Neural progenitor cell (in vitro differentiated cells): ENCODE results near the gene NAB2. TPM values are rescaled to one million over a fixed set of nuclear protein-coding genes. Genes with fewer than 3 reads are reported as not detected.

Experiments
- DNase-seq: peaks from one replicate; pipeline ENCODE4 v3.0.0-alpha.2; 2016; ENCODE audit warnings: low spot score
- H2AFZ ChIP-seq: fragments of 200-600 bp; sonication (generic); replicated peaks from 2 replicates; pipeline ENCODE4 v1.6.1; 2016; ENCODE audit warnings: antibody characterized with exemption
- H3F3A ChIP-seq: fragments of 200-600 bp; sonication (generic); 2 replicates; pipeline ENCODE4 v1.6.1; 2016; ENCODE audit warnings: antibody characterized with exemption, low read depth
- H3K27ac ChIP-seq: fragments of 200-600 bp; sonication (generic); 2 replicates; pipeline ENCODE4 v1.5.1; 2016; ENCODE audit warnings: mild to moderate bottlenecking
- H3K27me3 ChIP-seq: fragments of 200-600 bp; sonication (generic); 2 replicates; pipeline ENCODE4 v1.6.1; 2016; ENCODE audit warnings: mild to moderate bottlenecking, moderate library complexity
- H3K36me3 ChIP-seq: fragments of 200-600 bp; sonication (generic); 2 replicates; pipeline ENCODE4 v1.5.1; 2016
- H3K4me1 ChIP-seq: fragments of 200-600 bp; sonication (generic); 2 replicates; pipeline ENCODE4 v1.6.1; 2016; ENCODE audit warnings: mixed run types
- H3K4me2 ChIP-seq: fragments of 200-600 bp; sonication (generic); 2 replicates; pipeline ENCODE4 v1.6.1; 2016
- H3K4me3 ChIP-seq: fragments of 200-600 bp; sonication (generic); 2 replicates; pipeline ENCODE4 v1.5.1; 2016
- H3K79me2 ChIP-seq: fragments of 200-600 bp; sonication (generic); 2 replicates; pipeline ENCODE4 v1.6.1; 2016; ENCODE audit warnings: low read depth
- H3K9ac ChIP-seq: fragments of 200-600 bp; sonication (generic); 2 replicates; pipeline ENCODE4 v1.6.1; 2016
- H3K9me3 ChIP-seq: fragments of 200-600 bp; sonication (generic); 2 replicates; pipeline ENCODE4 v1.5.1; 2016; ENCODE audit warnings: low read depth
- H4K20me1 ChIP-seq: fragments of 200-600 bp; sonication (generic); 2 replicates; pipeline ENCODE4 v1.6.1; 2016; ENCODE audit warnings: low read depth
- H3K27ac Mint-ChIP-seq: 3 replicates; pipeline ENCODE4 v1.8.0; 2021; ENCODE audit warnings: mixed read lengths
- H3K27me3 Mint-ChIP-seq: 2 replicates; pipeline ENCODE4 v1.8.0; 2022; ENCODE audit warnings: low read depth, mild to moderate bottlenecking, inconsistent platforms, moderate library complexity, mixed read lengths; ENCODE audit not compliant: insufficient read depth
- H3K36me3 Mint-ChIP-seq: 3 replicates; pipeline ENCODE4 v1.8.0; 2021; ENCODE audit warnings: mixed read lengths
- H3K4me1 Mint-ChIP-seq: 3 replicates; pipeline ENCODE4 v1.8.0; 2021; ENCODE audit warnings: mixed read lengths
- H3K4me3 Mint-ChIP-seq: 3 replicates; pipeline ENCODE4 v1.8.0; 2021; ENCODE audit warnings: mild to moderate bottlenecking, moderate library complexity, mixed read lengths
- H3K9me3 Mint-ChIP-seq: 3 replicates; pipeline ENCODE4 v1.8.0; 2020; ENCODE audit warnings: mixed read lengths
- CTCF ChIP-seq: fragments of 200-600 bp; sonication (generic); IDR thresholded peaks from 2 replicates; pipeline ENCODE4 v1.5.1; 2017; ENCODE audit warnings: antibody characterized with exemption, mild to moderate bottlenecking
- EZH2 ChIP-seq: fragments of 200-600 bp; sonication (generic); IDR thresholded peaks from 2 replicates; pipeline ENCODE4 v1.6.1; 2017; ENCODE audit warnings: antibody characterized with exemption, mild to moderate bottlenecking, moderate library complexity
- EZH2phosphoT487 ChIP-seq: fragments of 200-600 bp; sonication (generic); IDR thresholded peaks from 2 replicates; pipeline ENCODE4 v1.6.1; 2017; ENCODE audit warnings: antibody characterized with exemption
- total RNA-seq: library from RNA; depleted of rRNA; stranded (reverse); fragments of >200 nt; gene quantifications from 2 replicates; pipeline ENCODE4 v1.2.3, GENCODE V29; 2015; ENCODE audit warnings: low replicate concordance

NAB2 gene
- total RNA-seq, 1 donor from 2014 or later, result 19.8 TPM

- H3K4me3 ChIP-seq, result no peak overlapping the region
- H3K9ac ChIP-seq, result no peak overlapping the region
- Mint-ChIP-seq H3K27ac (no peak overlapping the region), H3K9me3 (no peaks in the 10 kb centered on the region), H3K4me3 (peak overlapping the region; percentile 95), H3K4me1 (peaks cover 60% of the 10 kb centered on the region), H3K27me3 (peaks cover 11% of the 10 kb centered on the region), H3K36me3 (peaks cover 27% of the 10 kb centered on the region)
- H3K4me1 ChIP-seq, result peaks cover 17% of the 10 kb centered on the region
- peaks cover 38% of the 10 kb centered on the region for H4K20me1 ChIP-seq
- H3K36me3 ChIP-seq, result no peaks in the 10 kb centered on the region
- no peak for TF ChIP-seq EZH2
- TF ChIP-seq CTCF, result no peak
- TF ChIP-seq EZH2phosphoT487, result no peak
- no peaks in the 10 kb centered on the region for H3K27me3 ChIP-seq
- DNase-seq, result no peak
- no peak overlapping the region for H3K27ac ChIP-seq
- peaks cover 31% of the 10 kb centered on the region for H3F3A ChIP-seq
- H3K79me2 ChIP-seq, result peaks cover 28% of the 10 kb centered on the region
- H3K4me2 ChIP-seq, result no peak overlapping the region
- no peaks in the 10 kb centered on the region for H3K9me3 ChIP-seq
- no peak overlapping the region for H2AFZ ChIP-seq
These were observed 3.0 kb downstream of the NAB2 start for GRCh38 chr12:57091638-57092528.

DNA sequence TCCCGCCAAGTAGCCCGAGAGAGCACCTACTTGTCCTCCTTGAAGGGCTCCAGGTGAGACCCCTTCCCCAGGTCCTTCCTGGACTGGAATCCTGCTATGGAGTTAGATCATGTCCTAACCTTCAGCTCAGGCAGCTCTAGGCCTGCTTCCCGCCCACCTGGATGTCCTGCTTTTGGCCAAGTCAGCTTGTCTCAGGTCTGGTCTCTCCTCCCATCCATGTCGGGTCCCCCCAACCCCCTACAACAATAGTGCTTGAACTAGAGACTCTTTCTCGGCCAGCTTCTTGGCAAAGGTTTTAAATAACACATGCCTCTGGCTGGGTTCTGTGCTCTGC is 3.6 kb downstream of the NAB2 start:
- no peak overlapping the region for H3K4me3 ChIP-seq
- H3K4me1 ChIP-seq, result peaks cover 17% of the 10 kb centered on the region
- H3K4me2 ChIP-seq, result no peak overlapping the region
- peaks cover 32% of the 10 kb centered on the region for H3K36me3 Mint-ChIP-seq
- peaks cover 60% of the 10 kb centered on the region for H3K4me1 Mint-ChIP-seq
- peaks cover 38% of the 10 kb centered on the region for H4K20me1 ChIP-seq
- no peak for TF ChIP-seq EZH2
- no peak for TF ChIP-seq EZH2phosphoT487
- no peak for TF ChIP-seq CTCF
- no peaks in the 10 kb centered on the region for H3K9me3 Mint-ChIP-seq
- H3K9me3 ChIP-seq, result no peaks in the 10 kb centered on the region
- H3K36me3 ChIP-seq, result no peaks in the 10 kb centered on the region
- H3K9ac ChIP-seq, result no peak overlapping the region
- peak overlapping the region; percentile 77 for H3K4me3 Mint-ChIP-seq
- H3K27me3 Mint-ChIP-seq, result peaks cover 11% of the 10 kb centered on the region
- H3K79me2 ChIP-seq, result peaks cover 28% of the 10 kb centered on the region
- no peak for DNase-seq
- peak overlapping the region; percentile 74 for H3K27ac Mint-ChIP-seq
- no peak overlapping the region for H3K27ac ChIP-seq
- no peaks in the 10 kb centered on the region for H3K27me3 ChIP-seq
- H2AFZ ChIP-seq, result no peak overlapping the region
- peaks cover 26% of the 10 kb centered on the region for H3F3A ChIP-seq

- peaks cover 58% of the 10 kb centered on the region for H3K4me1 Mint-ChIP-seq
- Histone ChIP-seq H3K36me3 (no peaks in the 10 kb centered on the region), H3K9ac (no peak overlapping the region), H3K4me2 (no peak overlapping the region), H3K27ac (no peak overlapping the region), H3K79me2 (peaks cover 28% of the 10 kb centered on the region), H3K9me3 (no peaks in the 10 kb centered on the region), H3K27me3 (no peaks in the 10 kb centered on the region), H4K20me1 (peaks cover 38% of the 10 kb centered on the region), H3K4me3 (no peak overlapping the region), H2AFZ (no peak overlapping the region), H3F3A (peaks cover 22% of the 10 kb centered on the region), H3K4me1 (peaks cover 17% of the 10 kb centered on the region)
- peak overlapping the region; percentile 77 for H3K4me3 Mint-ChIP-seq
- TF ChIP-seq EZH2, result no peak
- TF ChIP-seq CTCF, result no peak
- no peak for TF ChIP-seq EZH2phosphoT487
- H3K36me3 Mint-ChIP-seq, result peaks cover 32% of the 10 kb centered on the region
- H3K27me3 Mint-ChIP-seq, result peaks cover 12% of the 10 kb centered on the region
- DNase-seq, result no peak
- no peaks in the 10 kb centered on the region for H3K9me3 Mint-ChIP-seq
- H3K27ac Mint-ChIP-seq, result peak overlapping the region; percentile 74
These were observed 4.0 kb downstream of the NAB2 start for GRCh38 chr12:57092876-57093414.
